Activated T-helper 9 cell treated with anti-CD3 and anti-CD28 coated beads, Interleukin-2, amount 50 U/mL, for 16 hours (primary cell): ENCODE data around the gene AKR1C3.

Experiments used
- DNase-seq: peaks from one replicate; pipeline ENCODE4 v3.0.0-alpha.2; 2020; ENCODE audit warnings: low read depth

The AKR1C3 gene

GRCh38 chr10:5142199-5142598 is 48.0 kb downstream of the AKR1C3 start:
- no peak for DNase-seq

GRCh38 chr10:5143137-5143536 is 48.9 kb downstream of the AKR1C3 start:
- no peak for DNase-seq

- no peak for DNase-seq
These were observed 52.7 kb downstream of the AKR1C3 start for GRCh38 chr10:5146920-5147254.

GRCh38 chr10:5147255-5147980 is 53.2 kb downstream of the AKR1C3 start:
- no peak for DNase-seq

- no peak for DNase-seq
These were observed 53.9 kb downstream of the AKR1C3 start for GRCh38 chr10:5147981-5148677.

GRCh38 chr10:5148678-5149032 is 54.4 kb downstream of the AKR1C3 start:
- DNase-seq: no peak

- no peak for DNase-seq
These were observed 56.9 kb downstream of the AKR1C3 start for GRCh38 chr10:5151076-5151475.

GRCh38 chr10:5155951-5156350 is 61.7 kb downstream of the AKR1C3 start:
- no peak for DNase-seq
